CD4-positive, CD25-positive, alpha-beta regulatory T cell (primary cell): ENCODE results near the gene NKIRAS2. TPM values are rescaled to one million over a fixed set of nuclear protein-coding genes. Genes with fewer than 3 reads are reported as not detected.

Experiments used
- ATAC-seq, 2 donors: fragments of 150-1000 bp; cut with Tn5 transposase; one replicate each; pipeline ENCODE4 v1.10.0; 2021; ENCODE audit warnings: low read depth in 2 of 2, moderate number of reproducible peaks in 2 of 2, moderate library complexity in 1 of 2
- DNase-seq, 3 donors: peaks; one replicate each; pipeline versions ENCODE4 v3.0.0 to v3.0.0-alpha.2; 2012 to 2022; ENCODE audit warnings: mixed read lengths in 1 of 3
- H3K27ac ChIP-seq: one replicate; pipeline ENCODE4 v1.7.0; 2013; ENCODE audit warnings: mild to moderate bottlenecking, low read length; ENCODE audit not compliant: insufficient read depth, poor library complexity, severe bottlenecking
- H3K27me3 ChIP-seq: one replicate; pipeline ENCODE4 v1.7.0; 2013; ENCODE audit warnings: low read length; ENCODE audit not compliant: control insufficient read depth, insufficient read depth
- H3K36me3 ChIP-seq: one replicate; pipeline ENCODE4 v1.7.0; 2013; ENCODE audit warnings: mild to moderate bottlenecking, low read length, moderate library complexity; ENCODE audit not compliant: control insufficient read depth, insufficient read depth
- H3K4me1 ChIP-seq: 2 replicates; pipeline ENCODE4 v1.7.0; 2013; ENCODE audit warnings: mild to moderate bottlenecking, low read length; ENCODE audit not compliant: insufficient read depth, control insufficient read depth, poor library complexity, severe bottlenecking
- H3K4me3 ChIP-seq: one replicate; pipeline ENCODE4 v1.7.0; 2013; ENCODE audit warnings: low read depth, mild to moderate bottlenecking, low read length, moderate library complexity
- H3K9me3 ChIP-seq, 2 experiments: 1 replicate in 1 of 2; 2 replicates in 1 of 2; pipeline ENCODE4 v1.7.0; 2013; ENCODE audit warnings: low read length in 2 of 2, mild to moderate bottlenecking in 1 of 2, moderate library complexity in 1 of 2; ENCODE audit not compliant: control insufficient read depth in 2 of 2
- H3K27ac Mint-ChIP-seq, 3 donors: one replicate each; pipeline ENCODE4 v1.8.0; 2020 to 2022; ENCODE audit warnings: mild to moderate bottlenecking in 3 of 3, mixed read lengths in 3 of 3, moderate library complexity in 2 of 3
- H3K27me3 Mint-ChIP-seq: one replicate; pipeline ENCODE4 v1.8.0; 2022; ENCODE audit warnings: mild to moderate bottlenecking, mixed read lengths
- H3K36me3 Mint-ChIP-seq: one replicate; pipeline ENCODE4 v1.8.0; 2020; ENCODE audit warnings: mixed read lengths
- H3K4me1 Mint-ChIP-seq, 4 donors: one replicate each; pipeline ENCODE4 v1.8.0; 2020 to 2022; ENCODE audit warnings: mixed read lengths in 4 of 4, mild to moderate bottlenecking in 1 of 4
- H3K4me3 Mint-ChIP-seq, 4 donors: one replicate each; pipeline ENCODE4 v1.8.0; 2020 to 2022; ENCODE audit warnings: mild to moderate bottlenecking in 4 of 4, mixed read lengths in 4 of 4, moderate library complexity in 3 of 4
- H3K9me3 Mint-ChIP-seq, 7 donors: one replicate each; pipeline ENCODE4 v1.8.0; 2020 to 2022; ENCODE audit warnings: mixed read lengths in 7 of 7, mild to moderate bottlenecking in 3 of 7, moderate library complexity in 2 of 7
- polyA plus RNA-seq, 4 donors: library from polyadenylated mRNA; unstranded; fragments of 300-500 nt; fragmentation: Illumina TruSeq; gene quantifications; one replicate each; pipeline ENCODE4 v1.2.3, GENCODE V29; 2021
- total RNA-seq: library from RNA; stranded (reverse); gene quantifications from one replicate; pipeline ENCODE4 v1.2.3, GENCODE V29; 2022

The NKIRAS2 gene
- total RNA-seq (14.6 TPM), polyA plus RNA-seq (10 to 100 TPM; 21.8 to 25.8 (median 23.0) TPM)

- Histone ChIP-seq H3K36me3 (peaks cover 24% of the 10 kb centered on the region), H3K27ac (peak within 1 kb of the TSS; percentile 74), H3K4me1 (peaks cover 42% of the 10 kb centered on the region), H3K9me3 (no peaks in the 10 kb centered on the region), H3K27me3 (no peaks in the 10 kb centered on the region), H3K4me3 (peak within 1 kb of the TSS; percentile 88)
- H3K4me3 Mint-ChIP-seq = peak within 1 kb of the TSS; percentile 94 to 100 (median 100)
- peaks cover 11 to 66% (median 46%) of the 10 kb centered on the region in 4 donors for H3K4me1 Mint-ChIP-seq
- no peaks in the 10 kb centered on the region for H3K9me3 Mint-ChIP-seq
- peaks cover 4% of the 10 kb centered on the region for H3K36me3 Mint-ChIP-seq
- DNase-seq = peak; percentile 89 to 94 (median 93)
- ATAC-seq = peak; percentile 74 to 82
- peaks cover 6% of the 10 kb centered on the region for H3K27me3 Mint-ChIP-seq
- peak within 1 kb of the TSS; percentile 89 to 100 (median 91) for H3K27ac Mint-ChIP-seq
Observed at GRCh38 chr17:42019509-42020404, at the start of gene NKIRAS2. Gene NKIRAS2 (plus strand): TSS chr17:42020090. CDS start chr17:42021578, 1,488 bp downstream.

- no peak overlapping the region for H3K27ac ChIP-seq
- no peak overlapping the region for H3K4me3 ChIP-seq
- no peaks in the 10 kb centered on the region for H3K27me3 Mint-ChIP-seq
- peaks cover 15% of the 10 kb centered on the region for H3K36me3 Mint-ChIP-seq
- no peak for ATAC-seq
- H3K9me3 ChIP-seq = no peaks in the 10 kb centered on the region
- peak overlapping the region in 2 of 4 donors; percentile 11 to 44 for H3K4me3 Mint-ChIP-seq
- H3K9me3 Mint-ChIP-seq = no peaks in the 10 kb centered on the region
- H3K36me3 ChIP-seq = peaks cover 49% of the 10 kb centered on the region
- H3K4me1 ChIP-seq = peaks cover 23% of the 10 kb centered on the region
- H3K27ac Mint-ChIP-seq = peak overlapping the region in 1 of 3 donors; percentile 72
- no peak for DNase-seq
- peaks cover 9 to 45% (median 22%) of the 10 kb centered on the region in 4 donors for H3K4me1 Mint-ChIP-seq
- H3K27me3 ChIP-seq = no peaks in the 10 kb centered on the region
Observed at GRCh38 chr17:41970901-41971331, 49.0 kb upstream of the NKIRAS2 start.

GRCh38 chr17:41971721-41972523 is 48.0 kb upstream of the NKIRAS2 start:
- Histone ChIP-seq H3K4me3 (no peak overlapping the region), H3K27me3 (no peaks in the 10 kb centered on the region), H3K9me3 (no peaks in the 10 kb centered on the region), H3K27ac (no peak overlapping the region), H3K36me3 (peaks cover 59% of the 10 kb centered on the region), H3K4me1 (peaks cover 18% of the 10 kb centered on the region)
- DNase-seq = no peak
- Mint-ChIP-seq H3K36me3 (peaks cover 21% of the 10 kb centered on the region), H3K27me3 (no peaks in the 10 kb centered on the region), H3K4me1 (peaks cover 9 to 43% (median 22%) of the 10 kb centered on the region in 4 donors), H3K9me3 (no peaks in the 10 kb centered on the region), H3K4me3 (peak overlapping the region in 1 of 4 donors; percentile 85), H3K27ac (peak overlapping the region in 2 of 3 donors; percentile 20 to 49)
- no peak for ATAC-seq

- no peaks in the 10 kb centered on the region for H3K9me3 Mint-ChIP-seq
- no peaks in the 10 kb centered on the region for H3K9me3 ChIP-seq
- H3K27ac ChIP-seq = no peak overlapping the region
- DNase-seq (no peak), ATAC-seq (peak in 1 of 2 donors; percentile 35)
- H3K36me3 Mint-ChIP-seq = peaks cover 26% of the 10 kb centered on the region
- no peaks in the 10 kb centered on the region for H3K27me3 ChIP-seq
- peaks cover 68% of the 10 kb centered on the region for H3K36me3 ChIP-seq
- peaks cover 9 to 36% (median 22%) of the 10 kb centered on the region in 4 donors for H3K4me1 Mint-ChIP-seq
- no peak overlapping the region for H3K4me3 ChIP-seq
- peak overlapping the region in 1 of 4 donors; percentile 85 for H3K4me3 Mint-ChIP-seq
- no peak overlapping the region for H3K27ac Mint-ChIP-seq
- H3K4me1 ChIP-seq = peaks cover 10% of the 10 kb centered on the region
- no peaks in the 10 kb centered on the region for H3K27me3 Mint-ChIP-seq
Observed at GRCh38 chr17:41972571-41973407, 47.1 kb upstream of the NKIRAS2 start.

GRCh38 chr17:41973408-41973811 is 46.5 kb upstream of the NKIRAS2 start:
- Histone ChIP-seq H3K36me3 (peaks cover 72% of the 10 kb centered on the region), H3K27me3 (no peaks in the 10 kb centered on the region), H3K9me3 (no peaks in the 10 kb centered on the region), H3K27ac (no peak overlapping the region), H3K4me3 (no peak overlapping the region), H3K4me1 (peaks cover 6% of the 10 kb centered on the region)
- Mint-ChIP-seq H3K27me3 (no peaks in the 10 kb centered on the region), H3K36me3 (peaks cover 22% of the 10 kb centered on the region), H3K27ac (no peak overlapping the region), H3K9me3 (no peaks in the 10 kb centered on the region), H3K4me3 (no peak overlapping the region), H3K4me1 (peaks cover 9 to 32% (median 16%) of the 10 kb centered on the region in 4 donors)
- DNase-seq = no peak
- no peak for ATAC-seq

- H3K36me3 Mint-ChIP-seq = peaks cover 22% of the 10 kb centered on the region
- Histone ChIP-seq H3K36me3 (peaks cover 68% of the 10 kb centered on the region), H3K9me3 (no peaks in the 10 kb centered on the region), H3K4me3 (no peak overlapping the region), H3K27me3 (no peaks in the 10 kb centered on the region), H3K27ac (no peak overlapping the region), H3K4me1 (peaks cover 6% of the 10 kb centered on the region)
- no peaks in the 10 kb centered on the region for H3K9me3 Mint-ChIP-seq
- H3K27ac Mint-ChIP-seq = peak overlapping the region in 1 of 3 donors; percentile 14
- ATAC-seq (no peak), DNase-seq (no peak)
- no peaks in the 10 kb centered on the region for H3K27me3 Mint-ChIP-seq
- peak overlapping the region in 1 of 4 donors; percentile 58 for H3K4me3 Mint-ChIP-seq
- H3K4me1 Mint-ChIP-seq = peaks cover 9 to 29% (median 12%) of the 10 kb centered on the region in 4 donors
Observed at GRCh38 chr17:41974031-41974430, 45.9 kb upstream of the NKIRAS2 start.

- Mint-ChIP-seq H3K9me3 (no peaks in the 10 kb centered on the region), H3K4me3 (no peak overlapping the region), H3K36me3 (peaks cover 23% of the 10 kb centered on the region), H3K27ac (no peak overlapping the region), H3K4me1 (peaks cover 7 to 23% (median 10%) of the 10 kb centered on the region in 4 donors), H3K27me3 (no peaks in the 10 kb centered on the region)
- DNase-seq (no peak), ATAC-seq (no peak)
- Histone ChIP-seq H3K27ac (no peak overlapping the region), H3K27me3 (no peaks in the 10 kb centered on the region), H3K9me3 (no peaks in the 10 kb centered on the region), H3K4me3 (no peak overlapping the region), H3K4me1 (peaks cover 6% of the 10 kb centered on the region), H3K36me3 (peaks cover 68% of the 10 kb centered on the region)
Observed at GRCh38 chr17:41974658-41975057, 45.2 kb upstream of the NKIRAS2 start.
